Uterus (tissue), 2 donors: ENCODE measurements around the gene ARV1.
"Not testable (repeated sequence)": the region's sequence is repeated elsewhere in the genome, so short reads cannot be mapped to it uniquely, and the experiment has no call there.

Experiments used
- POLR2A ChIP-seq, 2 donors: fragments of 450-650 bp; IDR thresholded peaks; one replicate each; pipeline ENCODE4 v1.6.1; 2016; ENCODE audit warnings: antibody characterized with exemption in 2 of 2, mild to moderate bottlenecking in 1 of 2, moderate library complexity in 1 of 2
- TF ChIP-seq, protein P1 (sequence below), 4 experiments: fragments of 200-600 bp in 2 of 4; fragments of 450-650 bp in 2 of 4; sonication (generic) in 2 of 4; IDR thresholded peaks; one replicate each; pipeline ENCODE4 v1.5.1; 2016 to 2019; ENCODE audit warnings: antibody characterized with exemption in 4 of 4, mild to moderate bottlenecking in 2 of 4, moderate library complexity in 1 of 4

DNA sequence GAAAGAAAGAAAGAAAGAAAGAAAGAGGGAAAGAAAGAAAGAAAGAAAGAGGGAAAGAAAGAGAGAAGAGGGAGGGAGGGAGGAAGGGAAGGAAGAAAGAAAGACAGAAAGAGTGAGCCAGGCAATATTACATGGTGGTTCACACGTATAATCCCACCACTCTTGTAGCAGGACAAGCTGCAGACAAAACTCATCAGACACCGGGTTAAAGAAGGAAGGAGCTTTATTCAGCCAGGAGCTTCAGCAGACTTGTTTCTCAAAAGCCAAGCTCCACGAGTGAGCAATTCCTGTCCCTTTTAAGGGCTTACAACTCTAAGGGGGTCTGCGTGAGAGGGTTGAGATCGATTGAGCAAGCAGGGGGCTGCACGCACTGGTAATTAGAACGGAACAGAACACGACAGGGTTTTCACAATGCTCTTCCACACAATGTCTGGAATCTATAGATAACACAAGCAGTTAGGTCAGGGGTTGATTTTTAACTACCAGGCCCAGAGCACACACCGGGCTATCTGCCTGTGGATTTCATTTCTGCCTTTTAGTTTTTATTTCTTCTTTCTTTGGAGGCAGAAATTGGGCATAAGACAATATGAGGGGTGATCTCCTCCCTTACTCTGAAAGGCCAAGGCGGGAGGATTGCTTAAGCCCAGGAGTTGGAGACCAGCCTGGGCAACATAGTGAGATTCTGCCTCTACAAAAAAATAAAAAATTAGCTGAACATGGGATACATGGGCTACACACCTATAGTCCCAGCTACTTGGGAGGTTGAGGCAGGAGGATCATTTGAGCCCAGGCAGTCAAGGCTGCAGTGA lies 67.2 kb downstream of the ARV1 start:
- not testable (repeated sequence) for TF ChIP-seq POLR2A (IDR thresholded peaks at IDR 0.05)
- TF ChIP-seq, protein P1, sequence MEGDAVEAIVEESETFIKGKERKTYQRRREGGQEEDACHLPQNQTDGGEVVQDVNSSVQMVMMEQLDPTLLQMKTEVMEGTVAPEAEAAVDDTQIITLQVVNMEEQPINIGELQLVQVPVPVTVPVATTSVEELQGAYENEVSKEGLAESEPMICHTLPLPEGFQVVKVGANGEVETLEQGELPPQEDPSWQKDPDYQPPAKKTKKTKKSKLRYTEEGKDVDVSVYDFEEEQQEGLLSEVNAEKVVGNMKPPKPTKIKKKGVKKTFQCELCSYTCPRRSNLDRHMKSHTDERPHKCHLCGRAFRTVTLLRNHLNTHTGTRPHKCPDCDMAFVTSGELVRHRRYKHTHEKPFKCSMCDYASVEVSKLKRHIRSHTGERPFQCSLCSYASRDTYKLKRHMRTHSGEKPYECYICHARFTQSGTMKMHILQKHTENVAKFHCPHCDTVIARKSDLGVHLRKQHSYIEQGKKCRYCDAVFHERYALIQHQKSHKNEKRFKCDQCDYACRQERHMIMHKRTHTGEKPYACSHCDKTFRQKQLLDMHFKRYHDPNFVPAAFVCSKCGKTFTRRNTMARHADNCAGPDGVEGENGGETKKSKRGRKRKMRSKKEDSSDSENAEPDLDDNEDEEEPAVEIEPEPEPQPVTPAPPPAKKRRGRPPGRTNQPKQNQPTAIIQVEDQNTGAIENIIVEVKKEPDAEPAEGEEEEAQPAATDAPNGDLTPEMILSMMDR (IDR thresholded peaks at IDR 0.05): not testable (repeated sequence)
